Prostate gland (tissue), 2 donors: ENCODE data around the gene PRKG2.

ENCODE experiments used
- CTCF ChIP-seq, 4 experiments: fragments of 200-600 bp in 2 of 4; fragments of 450-650 bp in 2 of 4; sonication (generic) in 2 of 4; IDR thresholded peaks; 1 replicate in 3 of 4; 2 replicates in 1 of 4; pipeline ENCODE4 v1.5.1; 2016 to 2019; ENCODE audit warnings: antibody characterized with exemption in 4 of 4, mild to moderate bottlenecking in 2 of 4, moderate library complexity in 2 of 4
- POLR2A ChIP-seq: fragments of 450-650 bp; IDR thresholded peaks from one replicate; pipeline ENCODE4 v1.6.1; 2016; ENCODE audit warnings: antibody characterized with exemption, mild to moderate bottlenecking
- POLR2AphosphoS5 ChIP-seq: sonication (generic); formaldehyde crosslinking; IDR thresholded peaks from one replicate; pipeline ENCODE4 v1.6.1; 2017; ENCODE audit warnings: antibody characterized with exemption

GRCh38 chr4:81218206-81218605 lies 3.2 kb upstream of the PRKG2 start:
- no peak for TF ChIP-seq CTCF (IDR thresholded peaks at IDR 0.05)
- no peak for TF ChIP-seq POLR2A
- TF ChIP-seq POLR2AphosphoS5: no peak
